PC-9 (cell line): ENCODE results near the gene EYA2. TPM values are rescaled to one million over a fixed set of nuclear protein-coding genes. Genes with fewer than 3 reads are reported as not detected.

Source experiments
- Bru-seq: library from RNA; stranded (reverse); fragments of 400-500 nt; gene quantifications from one replicate; lab custom pipeline; 2021; lab: Mats Ljungman, UMichigan
- BruChase-seq, 2 experiments: library from RNA; stranded (reverse); fragments of 400-500 nt; gene quantifications; one replicate each; lab custom pipeline; 2021; lab: Mats Ljungman, UMichigan
- BruUV-seq: library from RNA; stranded (reverse); fragments of 400-500 nt; replicated peaks from 2 replicates; lab custom pipeline; 2021; lab: Mats Ljungman, UMichigan
- CTCF ChIA-PET: fragments of 300-600 bp; sonication (Branson Sonifier 250); formaldehyde crosslinking; loops from one replicate; lab custom pipeline; 2022; ENCODE audit warnings: antibody characterized with exemption; lab: Charles Lee
- POLR2A ChIA-PET: fragments of 300-600 bp; sonication (Branson Sonifier 250); formaldehyde crosslinking; loops from one replicate; lab custom pipeline; 2022; ENCODE audit warnings: antibody characterized with exemption; ENCODE audit not compliant: unreplicated experiment; lab: Charles Lee
- DNase-seq, 2 experiments: peaks; one replicate each; pipeline versions ENCODE4 v3.0.0 to v3.0.0-alpha.2; 2015 to 2022; ENCODE audit warnings: mixed read lengths in 1 of 2
- H2AFZ ChIP-seq: fragments of 200-600 bp; sonication (generic); 2 replicates; pipeline ENCODE4 v1.8.1; 2017; ENCODE audit warnings: antibody characterized with exemption
- H3F3A ChIP-seq: fragments of 200-600 bp; sonication (generic); 2 replicates; pipeline ENCODE4 v1.8.1; 2017; ENCODE audit warnings: antibody characterized with exemption, mild to moderate bottlenecking, low read depth; ENCODE audit not compliant: insufficient read depth
- H3K27ac ChIP-seq: fragments of 200-600 bp; sonication (generic); 2 replicates; pipeline ENCODE4 v1.6.1; 2016; ENCODE audit warnings: mixed run types
- H3K27me3 ChIP-seq: fragments of 200-600 bp; sonication (generic); 2 replicates; pipeline ENCODE4 v1.6.1; 2016; ENCODE audit warnings: low read depth, mixed run types; ENCODE audit not compliant: insufficient read depth
- H3K36me3 ChIP-seq: fragments of 200-600 bp; sonication (generic); 2 replicates; pipeline ENCODE4 v1.6.1; 2016; ENCODE audit warnings: low read depth, mixed run types
- H3K4me1 ChIP-seq: fragments of 200-600 bp; sonication (generic); replicated peaks from 2 replicates; pipeline ENCODE4 v1.6.1; 2016; ENCODE audit warnings: mixed run types; ENCODE audit not compliant: insufficient read depth
- H3K4me2 ChIP-seq: fragments of 200-600 bp; sonication (generic); 2 replicates; pipeline ENCODE4 v1.6.1; 2017; ENCODE audit warnings: mixed run types
- H3K4me3 ChIP-seq: fragments of 200-600 bp; sonication (generic); 2 replicates; pipeline ENCODE4 v1.6.1; 2016; ENCODE audit warnings: mixed run types
- H3K79me2 ChIP-seq: fragments of 200-600 bp; sonication (generic); 2 replicates; pipeline ENCODE4 v1.6.1; 2017; ENCODE audit warnings: low read depth, mixed run types
- H3K9me2 ChIP-seq: fragments of 200-600 bp; sonication (generic); 2 replicates; pipeline ENCODE4 v1.8.1; 2017; ENCODE audit warnings: mild to moderate bottlenecking; ENCODE audit not compliant: insufficient read depth
- H3K9me3 ChIP-seq: fragments of 200-600 bp; sonication (generic); 2 replicates; pipeline ENCODE4 v1.8.1; 2016; ENCODE audit warnings: low read depth; ENCODE audit not compliant: insufficient read depth
- H4K20me1 ChIP-seq: fragments of 200-600 bp; sonication (generic); 2 replicates; pipeline ENCODE4 v1.8.1; 2017; ENCODE audit not compliant: insufficient read depth
- CTCF ChIP-seq: fragments of 200-600 bp; sonication (generic); conservative IDR thresholded peaks from 2 replicates; pipeline ENCODE4 v1.6.1; 2017; ENCODE audit warnings: mixed run types, antibody characterized with exemption, mild to moderate bottlenecking, moderate library complexity
- EZH2 ChIP-seq: fragments of 200-600 bp; sonication (generic); IDR thresholded peaks from 2 replicates; pipeline ENCODE4 v1.8.0; 2017; ENCODE audit warnings: antibody characterized with exemption, low read depth
- intact Hi-C: fragments of 100-400 bp; cut with micrococcal nuclease; formaldehyde crosslinking; loops from one replicate; pipeline ENCODE4 v1.10.0; 2022; ENCODE audit not compliant: unreplicated experiment
- long read RNA-seq: library from polyadenylated mRNA; stranded (forward); transcript quantifications from one replicate; pipeline ENCODE4 v2.0.0, GENCODE V29; 2022
- total RNA-seq: library from RNA; stranded (reverse); gene quantifications from 2 replicates; pipeline ENCODE4 v1.2.3, GENCODE V29; 2021

EYA2 gene
- not detected in 2 replicates for total RNA-seq
- percentile 1 among the genes with signal in this experiment for Bru-seq, nascent RNA
- BruChase-seq, experiment 1, labeled RNA remaining after a 2-hour chase, result percentile 1 among the genes with signal in this experiment
- not detected for BruChase-seq, experiment 2, labeled RNA remaining after a 6-hour chase
- long read RNA-seq, result 0 reads

- CTCF ChIA-PET, result no interaction called here
- H3K27me3 ChIP-seq, result peaks cover 10% of the 10 kb centered on the region; the same call in 1 of the 2 replicates
- H3K9me2 ChIP-seq, result no peaks in the 10 kb centered on the region
- H3K4me1 ChIP-seq, result no peaks in the 10 kb centered on the region
- BruUV-seq, result no TSS peak
- intact Hi-C loops, result no loop called here
- H3K79me2 ChIP-seq, result no peaks in the 10 kb centered on the region
- no peak for TF ChIP-seq CTCF
- TF ChIP-seq EZH2, result no peak
- no peak within 1 kb of the TSS for H3K4me3 ChIP-seq
- no peaks in the 10 kb centered on the region for H4K20me1 ChIP-seq
- H3K27ac ChIP-seq, result no peak within 1 kb of the TSS
- DNase-seq, result no peak
- POLR2A ChIA-PET, result no interaction called here
- H3K9me3 ChIP-seq, result peaks cover 9% of the 10 kb centered on the region; the same call in 1 of the 2 replicates
- no peak within 1 kb of the TSS for H3K4me2 ChIP-seq
- H2AFZ ChIP-seq, result no peak within 1 kb of the TSS
- H3K36me3 ChIP-seq, result no peaks in the 10 kb centered on the region
- H3F3A ChIP-seq, result no peaks in the 10 kb centered on the region
Observed at GRCh38 chr20:46894579-46894958, at the start of gene EYA2. Gene EYA2 (plus strand): TSS chr20:46894843. CDS start chr20:46990011, 95,168 bp downstream.

GRCh38 chr20:46844965-46845364, 49.7 kb upstream of the EYA2 start:
- Histone ChIP-seq H3K9me2 (no peaks in the 10 kb centered on the region), H3F3A (no peaks in the 10 kb centered on the region), H3K79me2 (no peaks in the 10 kb centered on the region), H3K4me1 (no peaks in the 10 kb centered on the region), H4K20me1 (no peaks in the 10 kb centered on the region), H3K9me3 (no peaks in the 10 kb centered on the region), H3K27me3 (peaks cover 16% of the 10 kb centered on the region; the same call in 1 of the 2 replicates), H3K4me2 (no peak overlapping the region), H3K36me3 (no peaks in the 10 kb centered on the region), H3K27ac (no peak overlapping the region), H3K4me3 (no peak overlapping the region), H2AFZ (no peak overlapping the region)
- ChIA-PET CTCF (no interaction called here), POLR2A (no interaction called here)
- intact Hi-C loops, result no loop called here
- BruUV-seq, result no TSS peak
- DNase-seq, result no peak
- TF ChIP-seq CTCF (no peak), EZH2 (no peak)

- Histone ChIP-seq H4K20me1 (no peaks in the 10 kb centered on the region), H3K9me3 (no peaks in the 10 kb centered on the region), H3K4me3 (no peak overlapping the region), H3K4me1 (no peaks in the 10 kb centered on the region), H3K4me2 (no peak overlapping the region), H3K9me2 (no peaks in the 10 kb centered on the region), H3F3A (no peaks in the 10 kb centered on the region), H3K27me3 (peaks cover 17% of the 10 kb centered on the region; the same call in 1 of the 2 replicates), H2AFZ (no peak overlapping the region), H3K36me3 (no peaks in the 10 kb centered on the region), H3K27ac (no peak overlapping the region), H3K79me2 (no peaks in the 10 kb centered on the region)
- no peak for DNase-seq
- no TSS peak for BruUV-seq
- ChIA-PET POLR2A (no interaction called here), CTCF (no interaction called here)
- no peak for TF ChIP-seq EZH2
- no peak for TF ChIP-seq CTCF
- intact Hi-C loops, result no loop called here
Observed at GRCh38 chr20:46849269-46849668, 45.4 kb upstream of the EYA2 start.
